HUES6 (cell line): Measurements from ENCODE around the gene CARD11.
A peak's percentile ranks its signal among the peaks of the same experiment; 100 is the strongest.

Source experiments
- H3K27ac ChIP-seq: 2 replicates; pipeline ENCODE4 v1.7.0; 2013; ENCODE audit warnings: low read depth, mild to moderate bottlenecking, low read length, inconsistent platforms
- H3K27me3 ChIP-seq: 2 replicates; pipeline ENCODE4 v1.6.1; 2013; ENCODE audit warnings: low read length; ENCODE audit not compliant: control insufficient read depth, insufficient read depth
- H3K36me3 ChIP-seq: 2 replicates; pipeline ENCODE4 v1.6.1; 2013; ENCODE audit warnings: low read length; ENCODE audit not compliant: control insufficient read depth, insufficient read depth
- H3K4me1 ChIP-seq: 2 replicates; pipeline ENCODE4 v1.6.1; 2013; ENCODE audit warnings: low read length; ENCODE audit not compliant: control insufficient read depth, insufficient read depth
- H3K4me3 ChIP-seq: 2 replicates; pipeline ENCODE4 v1.5.1; 2013; ENCODE audit warnings: low read depth, low read length
- H3K9ac ChIP-seq: one replicate; pipeline ENCODE4 v1.6.1; 2013; ENCODE audit warnings: mild to moderate bottlenecking, low read length
- H3K9me3 ChIP-seq: 2 replicates; pipeline ENCODE4 v1.6.1; 2013; ENCODE audit warnings: low read depth, low read length; ENCODE audit not compliant: control insufficient read depth, insufficient read depth

The CARD11 gene

GRCh38 chr7:2872296-2872874 lies 171.3 kb downstream of the CARD11 start:
- no peak overlapping the region for H3K4me3 ChIP-seq
- no peak overlapping the region for H3K27ac ChIP-seq
- peaks cover 27% of the 10 kb centered on the region for H3K4me1 ChIP-seq
- H3K27me3 ChIP-seq, result no peaks in the 10 kb centered on the region
- no peak overlapping the region for H3K9ac ChIP-seq
- H3K36me3 ChIP-seq, result no peaks in the 10 kb centered on the region
- no peaks in the 10 kb centered on the region for H3K9me3 ChIP-seq

- Histone ChIP-seq H3K27me3 (no peaks in the 10 kb centered on the region), H3K4me1 (peaks cover 18% of the 10 kb centered on the region), H3K36me3 (no peaks in the 10 kb centered on the region), H3K9ac (no peak overlapping the region), H3K9me3 (no peaks in the 10 kb centered on the region), H3K4me3 (no peak overlapping the region), H3K27ac (no peak overlapping the region)
Observed at GRCh38 chr7:2870471-2870931, 173.2 kb downstream of the CARD11 start.

- Histone ChIP-seq H3K9ac (no peak overlapping the region), H3K4me1 (peaks cover 18% of the 10 kb centered on the region), H3K9me3 (no peaks in the 10 kb centered on the region), H3K27ac (no peak overlapping the region), H3K4me3 (no peak overlapping the region), H3K36me3 (no peaks in the 10 kb centered on the region), H3K27me3 (no peaks in the 10 kb centered on the region)
Observed at GRCh38 chr7:2869981-2870380, 173.7 kb downstream of the CARD11 start.

GRCh38 chr7:2866601-2867000 lies 177.1 kb downstream of the CARD11 start:
- H3K27me3 ChIP-seq, result no peaks in the 10 kb centered on the region
- H3K4me3 ChIP-seq, result no peak overlapping the region
- no peaks in the 10 kb centered on the region for H3K36me3 ChIP-seq
- H3K9me3 ChIP-seq, result no peaks in the 10 kb centered on the region
- no peak overlapping the region for H3K27ac ChIP-seq
- H3K4me1 ChIP-seq, result peaks cover 25% of the 10 kb centered on the region
- H3K9ac ChIP-seq, result no peak overlapping the region

GRCh38 chr7:2864999-2865670 lies 178.5 kb downstream of the CARD11 start:
- Histone ChIP-seq H3K9me3 (no peaks in the 10 kb centered on the region), H3K4me1 (peaks cover 18% of the 10 kb centered on the region), H3K27me3 (no peaks in the 10 kb centered on the region), H3K4me3 (no peak overlapping the region), H3K9ac (no peak overlapping the region), H3K27ac (no peak overlapping the region), H3K36me3 (no peaks in the 10 kb centered on the region)

GRCh38 chr7:2864204-2864985 lies 179.3 kb downstream of the CARD11 start:
- H3K27me3 ChIP-seq, result no peaks in the 10 kb centered on the region
- H3K9me3 ChIP-seq, result no peaks in the 10 kb centered on the region
- H3K36me3 ChIP-seq, result no peaks in the 10 kb centered on the region
- H3K27ac ChIP-seq, result no peak overlapping the region
- H3K4me3 ChIP-seq, result no peak overlapping the region
- no peak overlapping the region for H3K9ac ChIP-seq
- peaks cover 17% of the 10 kb centered on the region for H3K4me1 ChIP-seq

GRCh38 chr7:2863461-2864066 lies 180.1 kb downstream of the CARD11 start:
- Histone ChIP-seq H3K27ac (peak overlapping the region; percentile 6; the same call in 1 of the 2 replicates), H3K27me3 (no peaks in the 10 kb centered on the region), H3K4me3 (no peak overlapping the region), H3K9me3 (no peaks in the 10 kb centered on the region), H3K36me3 (no peaks in the 10 kb centered on the region), H3K4me1 (peaks cover 17% of the 10 kb centered on the region), H3K9ac (no peak overlapping the region)

- Histone ChIP-seq H3K9me3 (no peaks in the 10 kb centered on the region), H3K9ac (no peak overlapping the region), H3K27me3 (no peaks in the 10 kb centered on the region), H3K4me1 (peaks cover 17% of the 10 kb centered on the region), H3K27ac (peak overlapping the region; percentile 6; the same call in 1 of the 2 replicates), H3K4me3 (no peak overlapping the region), H3K36me3 (no peaks in the 10 kb centered on the region)
Observed at GRCh38 chr7:2862831-2863361, 180.8 kb downstream of the CARD11 start.

GRCh38 chr7:2861509-2861908 lies 182.2 kb downstream of the CARD11 start:
- Histone ChIP-seq H3K4me3 (no peak overlapping the region), H3K9ac (no peak overlapping the region), H3K27ac (no peak overlapping the region), H3K27me3 (no peaks in the 10 kb centered on the region), H3K9me3 (no peaks in the 10 kb centered on the region), H3K4me1 (peaks cover 17% of the 10 kb centered on the region), H3K36me3 (no peaks in the 10 kb centered on the region)

GRCh38 chr7:2860627-2861133 lies 183.0 kb downstream of the CARD11 start:
- H3K9ac ChIP-seq, result no peak overlapping the region
- H3K27ac ChIP-seq, result no peak overlapping the region
- H3K4me1 ChIP-seq, result peaks cover 17% of the 10 kb centered on the region
- H3K4me3 ChIP-seq, result no peak overlapping the region
- no peaks in the 10 kb centered on the region for H3K9me3 ChIP-seq
- H3K36me3 ChIP-seq, result no peaks in the 10 kb centered on the region
- H3K27me3 ChIP-seq, result no peaks in the 10 kb centered on the region
